GM12892 (cell line): ENCODE measurements around the gene ITK.

Source experiments
- POLR2A ChIP-seq: IDR thresholded peaks from 2 replicates; pipeline ENCODE4 v1.6.1; 2011; ENCODE audit warnings: low read depth, low read length, control low read depth
- TAF1 ChIP-seq: IDR thresholded peaks from 2 replicates; pipeline ENCODE4 v1.6.1; 2011; ENCODE audit warnings: low read depth, mild to moderate bottlenecking, control low read depth, low read length, borderline replicate concordance

- no peak for TF ChIP-seq POLR2A
- no peak for TF ChIP-seq TAF1
Observed at GRCh38 chr5:157214861-157215513, 34.3 kb downstream of the ITK start.
